GM12878 (cell line): ENCODE data around the gene TMEM259. TPM values are rescaled to one million over a fixed set of nuclear protein-coding genes. Genes with fewer than 3 reads are reported as not detected.

Source experiments
- ATAC-seq: fragments of 200-7000 bp; cut with Tn5 transposase; 3 replicates; pipeline ENCODE4 v1.9.1; 2020; ENCODE audit warnings: mild to moderate bottlenecking, moderate library complexity
- BruUV-seq: library from RNA; stranded (reverse); fragments of 400-500 nt; replicated peaks from 2 replicates; lab custom pipeline; 2021; lab: Mats Ljungman, UMichigan
- CTCF ChIA-PET: fragments of 300-600 bp; sonication (Branson Sonifier 250); formaldehyde crosslinking; extraction: SDS; loops from one replicate; lab custom pipeline; 2021; ENCODE audit warnings: inconsistent platforms; lab: Yijun Ruan, JAX
- POLR2A ChIA-PET: fragments of 350-600 bp; formaldehyde crosslinking; extraction: SDS; loops from one replicate; lab custom pipeline; 2021; ENCODE audit warnings: inconsistent platforms; lab: Charles Lee
- RAD21 ChIA-PET: fragments of 300-600 bp; sonication (Branson Sonifier 250); formaldehyde crosslinking; loops from one replicate; lab custom pipeline; 2023; ENCODE audit warnings: antibody characterized with exemption; ENCODE audit not compliant: unreplicated experiment; lab: Charles Lee
- SMC1A ChIA-PET: fragments of 300-600 bp; sonication (Branson Sonifier 250); formaldehyde crosslinking; loops from one replicate; lab custom pipeline; 2023; ENCODE audit not compliant: unreplicated experiment, uncharacterized antibody; lab: Charles Lee
- DNase-seq: peaks from one replicate; pipeline ENCODE4 v3.0.0-alpha.2; 2011; ENCODE audit warnings: low read depth, low spot score
- FAIRE-seq: peaks from 3 replicates; lab custom pipeline; 2011; peaks lifted over from hg19 to GRCh38; lab: Jason Lieb, UNC
- H2AFZ ChIP-seq: 2 replicates; pipeline ENCODE4 v1.6.0; 2011; ENCODE audit warnings: low read depth, low read length, control low read depth; ENCODE audit not compliant: control insufficient read depth
- H3K27ac ChIP-seq: 2 replicates; pipeline ENCODE4 v1.5.1; 2011; ENCODE audit warnings: control low read depth; ENCODE audit not compliant: control insufficient read depth, insufficient read depth
- H3K27me3 ChIP-seq, 2 experiments: replicated peaks in 1 of 2; 2 replicates each; pipeline versions ENCODE4 v1.6.0 to v1.6.1; 2011; ENCODE audit warnings: low read length in 1 of 2; ENCODE audit not compliant: control insufficient read depth in 2 of 2, insufficient read depth in 2 of 2
- H3K36me3 ChIP-seq, 2 experiments: 2 replicates each; pipeline ENCODE4 v1.5.1; 2011; ENCODE audit warnings: low read length in 1 of 2; ENCODE audit not compliant: control insufficient read depth in 2 of 2, insufficient read depth in 2 of 2
- H3K4me1 ChIP-seq: 2 replicates; pipeline ENCODE4 v1.6.1; 2011; ENCODE audit warnings: mild to moderate bottlenecking, low read length, moderate library complexity, mixed read lengths; ENCODE audit not compliant: control insufficient read depth, insufficient read depth
- H3K4me2 ChIP-seq: 2 replicates; pipeline ENCODE4 v1.6.0; 2011; ENCODE audit warnings: control low read depth; ENCODE audit not compliant: control insufficient read depth, insufficient read depth
- H3K4me3 ChIP-seq: fragments of 200-600 bp; sonication (generic); 2 replicates; pipeline ENCODE4 v1.5.1; 2016
- H3K79me2 ChIP-seq: 2 replicates; pipeline ENCODE4 v1.6.0; 2011; ENCODE audit warnings: low read length; ENCODE audit not compliant: control insufficient read depth, insufficient read depth
- H3K9ac ChIP-seq: 2 replicates; pipeline ENCODE4 v1.8.0; 2011; ENCODE audit warnings: low read length, control low read depth, mixed read lengths; ENCODE audit not compliant: control insufficient read depth, insufficient read depth
- H3K9me3 ChIP-seq: replicated peaks from 3 replicates; pipeline ENCODE4 v1.5.1; 2011; ENCODE audit warnings: mild to moderate bottlenecking, low read length; ENCODE audit not compliant: control insufficient read depth, insufficient read depth
- H4K20me1 ChIP-seq: 2 replicates; pipeline ENCODE4 v1.6.0; 2011; ENCODE audit not compliant: control insufficient read depth, insufficient read depth
- ASH2L ChIP-seq: fragments of 300-600, 200-600 bp; sonication (generic); IDR thresholded peaks from 2 replicates; pipeline ENCODE4 v1.6.1; 2017; ENCODE audit warnings: low read depth, mild to moderate bottlenecking, borderline replicate concordance
- CBFB ChIP-seq: IDR thresholded peaks from 2 replicates; pipeline ENCODE4 v1.6.1; 2016; ENCODE audit warnings: antibody characterized with exemption, low read depth
- CBX3 ChIP-seq: fragments of 200-600 bp; sonication (generic); IDR thresholded peaks from 2 replicates; pipeline ENCODE4 v1.6.1; 2016; ENCODE audit warnings: low read depth, borderline replicate concordance
- CREB1 ChIP-seq: IDR thresholded peaks from 2 replicates; pipeline ENCODE4 v1.6.1; 2012; ENCODE audit warnings: low read depth, mild to moderate bottlenecking, inconsistent platforms
- EGR1 ChIP-seq, 2 experiments: IDR thresholded peaks; 1 replicate in 1 of 2; 2 replicates in 1 of 2; pipeline ENCODE4 v1.6.1; 2011 to 2012; ENCODE audit warnings: low read depth in 2 of 2, low read length in 2 of 2, borderline replicate concordance in 1 of 2, mild to moderate bottlenecking in 1 of 2, moderate library complexity in 1 of 2
- EP300 ChIP-seq, 2 experiments: fragments of 150-350 bp in 1 of 2; IDR thresholded peaks; 2 replicates each; pipeline ENCODE4 v1.6.1; 2011 to 2012; ENCODE audit warnings: low read depth in 2 of 2, low read length in 2 of 2, borderline replicate concordance in 1 of 2, improper control_type of control experiment in 1 of 2, inconsistent platforms in 1 of 2; ENCODE audit not compliant: control insufficient read depth in 1 of 2
- HDGF ChIP-seq: fragments of 450-650 bp; IDR thresholded peaks from 2 replicates; pipeline ENCODE4 v1.6.1; 2016; ENCODE audit warnings: antibody characterized with exemption
- IRF4 ChIP-seq: IDR thresholded peaks from 2 replicates; pipeline ENCODE4 v1.6.1; 2011; ENCODE audit warnings: low read depth, low read length
- MTA3 ChIP-seq: IDR thresholded peaks from 2 replicates; pipeline ENCODE4 v1.6.1; 2012; ENCODE audit warnings: low read length, inconsistent platforms, borderline replicate concordance
- NFYA ChIP-seq: IDR thresholded peaks from 2 replicates; pipeline ENCODE4 v1.6.1; 2011; ENCODE audit warnings: low read depth, mild to moderate bottlenecking, low read length, improper control_type of control experiment, borderline replicate concordance
- NR2C2 ChIP-seq: IDR thresholded peaks from 2 replicates; pipeline ENCODE4 v1.6.1; 2011; ENCODE audit warnings: borderline replicate concordance, low read depth; ENCODE audit not compliant: control insufficient read depth, insufficient read length
- RELA ChIP-seq: fragments of 450-650 bp; IDR thresholded peaks from 2 replicates; pipeline ENCODE4 v1.8.0; 2014; ENCODE audit warnings: borderline replicate concordance; ENCODE audit not compliant: partially characterized antibody
- SMARCA5 ChIP-seq: fragments of 450-650 bp; IDR thresholded peaks from 2 replicates; pipeline ENCODE4 v1.6.1; 2017; ENCODE audit warnings: mild to moderate bottlenecking
- SREBF1 ChIP-seq: IDR thresholded peaks from 2 replicates; pipeline ENCODE4 v1.6.1; 2012; ENCODE audit warnings: mild to moderate bottlenecking, low read length
- SUPT20H ChIP-seq: IDR thresholded peaks from 2 replicates; pipeline ENCODE4 v1.6.1; 2011; ENCODE audit warnings: low read depth, mild to moderate bottlenecking, low read length, moderate library complexity, borderline replicate concordance; ENCODE audit not compliant: control insufficient read depth
- WGBS: methylation state at CpG from one replicate; pipeline ENCODE4 v1.1.6; 2016; ENCODE audit warnings: low lambda C conversion rate; ENCODE audit not compliant: insufficient replicate concordance, insufficient coverage; ENCODE audit errors: missing lambda C conversion rate; 5-methylcytosine and 5-hydroxymethylcytosine counted together
- in situ Hi-C: fragments of 300-500 bp; cut with MboI; formaldehyde crosslinking; loops from 9 replicates; pipeline ENCODE4 v1.14.3; 2018; ENCODE audit warnings: mixed read lengths
- intact Hi-C: fragments of 100-400 bp; cut with micrococcal nuclease; formaldehyde crosslinking; loops from one replicate; pipeline ENCODE4 v1.14.2; 2022; ENCODE audit not compliant: unreplicated experiment
- polyA plus RNA-seq, 11 experiments: library from polyadenylated mRNA; depleted of rRNA in 4 of 11; unstranded in 6 of 11; stranded (reverse) in 5 of 11; fragments of >200 nt; fragmentation: Nextera tagmentation in 4 of 11; fragmentation: Illumina TruSeq in 1 of 11; extraction: Ambion mirVana in 4 of 11; extraction: Trizol in 1 of 11; gene quantifications; 1 replicate in 1 of 11; 2 replicates in 10 of 11; pipeline versions ENCODE4 v1.2.1 to v1.2.3, GENCODE V29; 2011 to 2016; ENCODE audit warnings: inconsistent platforms in 2 of 11, missing spikeins in 2 of 11, low read depth in 1 of 11
- total RNA-seq, 4 experiments: library from RNA; depleted of rRNA in 3 of 4; stranded (reverse); fragments of >200 nt in 3 of 4; fragmentation: Illumina TruSeq in 1 of 4; extraction: Trizol in 1 of 4; gene quantifications; 2 replicates each; pipeline versions ENCODE4 v1.2.1 to v1.2.3, GENCODE V29; 2013 to 2021
- TF ChIP-seq, protein P1 (sequence below): fragments of 450-650 bp; IDR thresholded peaks from 2 replicates; pipeline ENCODE4 v1.6.1; 2018; ENCODE audit warnings: borderline replicate concordance, mild to moderate bottlenecking; ENCODE audit not compliant: partially characterized antibody

The TMEM259 gene
- total and polyA plus RNA-seq, 10 of the 15 experiments (the other 5 are each of a cell fraction or from before 2014, with no cell fraction given) = 0.43 to 184 (median 62.0) TPM

DNA sequence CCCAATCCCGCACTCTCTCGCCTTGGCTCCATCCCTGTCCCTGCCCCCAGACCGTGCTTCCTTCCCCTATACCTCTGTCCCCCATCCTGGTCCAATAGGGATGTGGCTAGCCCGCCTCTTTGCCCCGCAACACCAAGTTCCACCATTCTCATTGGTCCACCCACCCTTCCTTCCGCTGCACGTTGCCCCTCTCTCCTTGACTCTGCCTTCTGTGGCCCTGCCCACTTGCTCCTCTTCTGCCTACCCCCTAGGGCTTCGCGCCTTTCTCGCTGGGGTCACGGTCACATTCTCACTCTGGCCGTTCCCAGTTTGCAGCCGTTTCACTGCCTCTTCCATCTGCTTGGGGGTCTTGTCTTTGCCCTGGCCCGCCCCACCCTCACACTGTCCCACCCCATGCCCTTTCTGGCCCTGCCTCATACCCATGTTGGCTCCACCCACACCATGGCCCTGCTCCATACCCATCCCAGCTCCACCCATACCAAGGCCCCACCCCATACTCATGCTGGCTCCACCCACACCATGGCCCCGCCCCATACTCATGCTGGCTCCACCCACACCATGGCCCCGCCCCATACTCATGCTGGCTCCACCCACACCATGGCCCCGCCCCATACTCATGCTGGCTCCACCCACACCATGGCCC lies 41.6 kb upstream of the TMEM259 start:
- ATAC-seq (no peak), FAIRE-seq (no peak), DNase-seq (no peak)
- peaks cover 14% of the 10 kb centered on the region for H3K4me1 ChIP-seq
- no peak for TF ChIP-seq EP300 (IDR thresholded peaks at IDR 0.05; ENCODE audit: borderline replicate concordance in 1 of 2, control insufficient read depth in 1 of 2, low read depth in 2 of 2, low read length in 2 of 2)
- TF ChIP-seq SREBF1 = no peak
- peak; percentile 67; the same call in 1 of the 2 replicates for TF ChIP-seq HDGF
- no peak overlapping the region for H2AFZ ChIP-seq
- no peak overlapping the region for H3K27ac ChIP-seq
- peaks cover 3% of the 10 kb centered on the region for H3K79me2 ChIP-seq
- no peaks in the 10 kb centered on the region for H4K20me1 ChIP-seq
- H3K27me3 ChIP-seq = no peaks in the 10 kb centered on the region
- POLR2A ChIA-PET = no interaction called here
- no peaks in the 10 kb centered on the region for H3K9me3 ChIP-seq
- intact Hi-C loops = loop anchor here (2.0 kb wide), 1 partner anchor 22 kb away; the partner anchor contains the start of gene ABCA7
- in situ Hi-C loops = no loop called here
- H3K4me2 ChIP-seq = no peak overlapping the region
- H3K9ac ChIP-seq = no peak overlapping the region
- RAD21 ChIA-PET = no interaction called here
- CTCF ChIA-PET = no interaction called here
- WGBS = 92% methylated on average over 12 of the region's 17 CpGs
- BruUV-seq = no TSS peak
- H3K4me3 ChIP-seq = no peak overlapping the region
- no peaks in the 10 kb centered on the region for H3K36me3 ChIP-seq
- SMC1A ChIA-PET = no interaction called here

DNA sequence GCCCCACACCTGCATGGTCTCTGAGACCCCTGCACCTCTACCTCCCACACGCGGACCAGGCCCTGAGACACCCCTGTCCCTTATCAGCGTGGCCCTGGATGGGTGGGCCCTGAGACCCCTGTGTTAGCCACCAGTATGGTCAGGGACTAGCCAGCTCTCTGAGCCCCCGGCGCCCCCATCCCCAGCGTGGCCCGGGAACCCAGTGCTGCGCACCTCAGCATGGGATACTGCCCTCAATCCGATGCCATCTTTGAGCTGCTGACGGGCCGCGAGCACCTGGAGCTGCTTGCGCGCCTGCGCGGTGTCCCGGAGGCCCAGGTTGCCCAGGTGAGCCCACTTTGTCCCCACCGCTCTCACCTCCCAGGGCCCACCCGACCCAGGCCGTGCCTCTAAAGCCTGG lies 41.1 kb upstream of the TMEM259 start:
- over 99% methylated on average over 20 of the region's 20 CpGs for WGBS
- no peak overlapping the region for H3K4me3 ChIP-seq
- H3K36me3 ChIP-seq = no peaks in the 10 kb centered on the region
- H3K4me2 ChIP-seq = no peak overlapping the region
- CTCF ChIA-PET = no interaction called here
- POLR2A ChIA-PET = no interaction called here
- no peaks in the 10 kb centered on the region for H3K27me3 ChIP-seq
- no peak for DNase-seq
- ATAC-seq = no peak
- BruUV-seq = no TSS peak
- H3K27ac ChIP-seq = no peak overlapping the region
- H3K9ac ChIP-seq = no peak overlapping the region
- H3K9me3 ChIP-seq = no peaks in the 10 kb centered on the region
- H2AFZ ChIP-seq = no peak overlapping the region
- peaks cover 14% of the 10 kb centered on the region for H3K4me1 ChIP-seq
- no peaks in the 10 kb centered on the region; the same call in 1 of the 2 replicates for H3K79me2 ChIP-seq
- FAIRE-seq = no peak
- no peaks in the 10 kb centered on the region for H4K20me1 ChIP-seq
- in situ Hi-C loops (no loop called here), intact Hi-C loops (loop anchor here (2.0 kb wide), 1 partner anchor 21 kb away; the partner anchor contains the start of gene ABCA7)
- RAD21 ChIA-PET = no interaction called here
- SMC1A ChIA-PET = interaction anchor here (0.5 kb wide), 1 partner anchor 8 kb away, joined by 3 read pairs; no protein-coding TSS in a partner anchor
- TF ChIP-seq MTA3 (no peak), CBFB (no peak), IRF4 (no peak), CBX3 (no peak), SUPT20H (no peak), ASH2L (no peak), EGR1 (IDR thresholded peaks at IDR 0.05; ENCODE audit: borderline replicate concordance in 1 of 2, low read depth in 2 of 2, low read length in 2 of 2) (no peak), RELA (no peak), SMARCA5 (no peak), NR2C2 (no peak), CREB1 (no peak), NFYA (no peak)
- TF ChIP-seq, protein P1, sequence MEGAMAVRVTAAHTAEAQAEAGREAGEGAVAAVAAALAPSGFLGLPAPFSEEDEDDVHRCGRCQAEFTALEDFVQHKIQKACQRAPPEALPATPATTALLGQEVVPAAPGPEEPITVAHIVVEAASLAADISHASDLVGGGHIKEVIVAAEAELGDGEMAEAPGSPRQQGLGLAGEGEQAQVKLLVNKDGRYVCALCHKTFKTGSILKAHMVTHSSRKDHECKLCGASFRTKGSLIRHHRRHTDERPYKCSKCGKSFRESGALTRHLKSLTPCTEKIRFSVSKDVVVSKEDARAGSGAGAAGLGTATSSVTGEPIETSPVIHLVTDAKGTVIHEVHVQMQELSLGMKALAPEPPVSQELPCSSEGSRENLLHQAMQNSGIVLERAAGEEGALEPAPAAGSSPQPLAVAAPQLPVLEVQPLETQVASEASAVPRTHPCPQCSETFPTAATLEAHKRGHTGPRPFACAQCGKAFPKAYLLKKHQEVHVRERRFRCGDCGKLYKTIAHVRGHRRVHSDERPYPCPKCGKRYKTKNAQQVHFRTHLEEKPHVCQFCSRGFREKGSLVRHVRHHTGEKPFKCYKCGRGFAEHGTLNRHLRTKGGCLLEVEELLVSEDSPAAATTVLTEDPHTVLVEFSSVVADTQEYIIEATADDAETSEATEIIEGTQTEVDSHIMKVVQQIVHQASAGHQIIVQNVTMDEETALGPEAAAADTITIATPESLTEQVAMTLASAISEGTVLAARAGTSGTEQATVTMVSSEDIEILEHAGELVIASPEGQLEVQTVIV = no peak
